Gastrocnemius medialis (tissue), 4 donors: ENCODE data around the gene HK3. TPM values are rescaled to one million over a fixed set of nuclear protein-coding genes. Genes with fewer than 3 reads are reported as not detected.

ENCODE experiments used
- ATAC-seq, 2 donors: fragments of 150-250 bp; one replicate each; pipeline ENCODE4 v1.9.1; 2016
- DNase-seq, 2 donors: peaks; one replicate each; pipeline ENCODE4 v3.0.0-alpha.2; 2019
- H3K27ac ChIP-seq, 4 donors: fragments of 200-600 bp; sonication (generic); 1 replicate in 1 of 4; 2 replicates in 3 of 4; pipeline ENCODE4 v1.5.1; 2016 to 2018; ENCODE audit warnings: mild to moderate bottlenecking in 2 of 4, moderate library complexity in 1 of 4
- H3K27me3 ChIP-seq, 3 donors: fragments of 200-600 bp; sonication (generic) in 2 of 3; 1 replicate in 1 of 3; 2 replicates in 2 of 3; pipeline versions ENCODE4 v1.5.1 to v1.6.0; 2016 to 2019; ENCODE audit warnings: mild to moderate bottlenecking in 1 of 3, moderate library complexity in 1 of 3
- H3K36me3 ChIP-seq, 2 donors: fragments of 200-600 bp; sonication (generic) in 1 of 2; one replicate each; pipeline ENCODE4 v1.5.1; 2017 to 2018
- H3K4me1 ChIP-seq, 2 donors: fragments of 200-600 bp; sonication (generic) in 1 of 2; one replicate each; pipeline ENCODE4 v1.5.1; 2016 to 2017; ENCODE audit warnings: mild to moderate bottlenecking in 2 of 2
- H3K4me3 ChIP-seq, 4 donors: fragments of 200-600 bp; sonication (generic) in 3 of 4; 1 replicate in 1 of 4; 2 replicates in 3 of 4; pipeline ENCODE4 v1.5.1; 2016 to 2019; ENCODE audit warnings: mild to moderate bottlenecking in 2 of 4
- H3K9me3 ChIP-seq, 3 donors: fragments of 200-600 bp; sonication (generic) in 2 of 3; 1 replicate in 1 of 3; 2 replicates in 2 of 3; pipeline ENCODE4 v1.5.1; 2016 to 2019
- CTCF ChIP-seq, 5 experiments: fragments of 450-650 bp in 3 of 5; fragments of 200-600 bp in 2 of 5; sonication (generic) in 2 of 5; IDR thresholded peaks in 4 of 5; conservative IDR thresholded peaks in 1 of 5; 1 replicate in 4 of 5; 2 replicates in 1 of 5; pipeline ENCODE4 v1.5.1; 2016 to 2019; ENCODE audit warnings: antibody characterized with exemption in 5 of 5, mild to moderate bottlenecking in 3 of 5, moderate library complexity in 3 of 5
- POLR2A ChIP-seq, 2 donors: fragments of 450-650 bp; IDR thresholded peaks; one replicate each; pipeline ENCODE4 v1.6.1; 2017; ENCODE audit warnings: antibody characterized with exemption in 2 of 2, mild to moderate bottlenecking in 2 of 2, moderate library complexity in 2 of 2
- in situ Hi-C, 4 donors: fragments of 200-750 bp; cut with MboI; loops; one replicate each; pipeline versions ENCODE4 v1.15.0 to v1.8.0; 2017; ENCODE audit warnings: low sequenced_read_pairs in 4 of 4
- intact Hi-C: fragments of 100-400 bp; cut with DNase I; formaldehyde crosslinking; loops from one replicate; pipeline ENCODE4 v1.15.1; 2023; ENCODE audit warnings: low total_unique reads
- total RNA-seq, 4 donors: library from RNA; depleted of rRNA; stranded (reverse); fragments of >200 nt; gene quantifications; one replicate each; pipeline versions ENCODE4 v1.1.0 to v1.2.3, GENCODE V29; 2016

Gene HK3
- total RNA-seq, 4 donors from 2014 or later: 0.53 to 2.6 (median 2.4) TPM

- H3K9me3 ChIP-seq: no peaks in the 10 kb centered on the region
- H3K27me3 ChIP-seq: peaks cover 10 to 32% (median 28%) of the 10 kb centered on the region in 3 donors
- no peaks in the 10 kb centered on the region for H3K36me3 ChIP-seq
- H3K4me3 ChIP-seq: no peak overlapping the region
- H3K4me1 ChIP-seq: no peaks in the 10 kb centered on the region
- in situ Hi-C loops: no loop called here
- H3K27ac ChIP-seq: no peak overlapping the region
- TF ChIP-seq POLR2A (IDR thresholded peaks at IDR 0.05) (no peak), CTCF (IDR thresholded peaks at IDR 0.05 in 4 of 5, conservative IDR thresholded peaks at IDR 0.05 in 1 of 5) (no peak)
- intact Hi-C loops: no loop called here
- DNase-seq (no peak), ATAC-seq (no peak)
Observed at GRCh38 chr5:176868731-176869130, 30.4 kb downstream of the HK3 start.

- Histone ChIP-seq H3K36me3 (no peaks in the 10 kb centered on the region), H3K27ac (no peak overlapping the region), H3K4me3 (no peak overlapping the region), H3K27me3 (peaks cover 10 to 32% (median 28%) of the 10 kb centered on the region in 3 donors), H3K4me1 (no peaks in the 10 kb centered on the region), H3K9me3 (no peaks in the 10 kb centered on the region)
- no peak for ATAC-seq
- TF ChIP-seq POLR2A (IDR thresholded peaks at IDR 0.05) (no peak), CTCF (IDR thresholded peaks at IDR 0.05 in 4 of 5, conservative IDR thresholded peaks at IDR 0.05 in 1 of 5) (no peak)
- no peak for DNase-seq
- in situ Hi-C loops: no loop called here
- intact Hi-C loops: no loop called here
Observed at GRCh38 chr5:176868126-176868525, 31.0 kb downstream of the HK3 start.

GRCh38 chr5:176866707-176867310, 32.3 kb downstream of the HK3 start:
- TF ChIP-seq POLR2A (IDR thresholded peaks at IDR 0.05) (no peak), CTCF (IDR thresholded peaks at IDR 0.05 in 4 of 5, conservative IDR thresholded peaks at IDR 0.05 in 1 of 5) (no peak)
- Histone ChIP-seq H3K27me3 (peaks cover 12 to 38% (median 36%) of the 10 kb centered on the region in 3 donors), H3K4me1 (no peaks in the 10 kb centered on the region), H3K27ac (no peak overlapping the region), H3K4me3 (no peak overlapping the region), H3K9me3 (no peaks in the 10 kb centered on the region), H3K36me3 (no peaks in the 10 kb centered on the region)
- intact Hi-C loops (no loop called here), in situ Hi-C loops (no loop called here)
- DNase-seq (no peak), ATAC-seq (no peak)

- Histone ChIP-seq H3K36me3 (no peaks in the 10 kb centered on the region), H3K27me3 (peaks cover 12 to 40% (median 39%) of the 10 kb centered on the region in 3 donors), H3K9me3 (no peaks in the 10 kb centered on the region), H3K27ac (no peak overlapping the region), H3K4me1 (no peaks in the 10 kb centered on the region), H3K4me3 (no peak overlapping the region)
- in situ Hi-C loops: no loop called here
- DNase-seq (no peak), ATAC-seq (no peak)
- intact Hi-C loops: no loop called here
- TF ChIP-seq CTCF (IDR thresholded peaks at IDR 0.05 in 4 of 5, conservative IDR thresholded peaks at IDR 0.05 in 1 of 5) (no peak), POLR2A (IDR thresholded peaks at IDR 0.05) (no peak)
Observed at GRCh38 chr5:176865964-176866363, 33.2 kb downstream of the HK3 start.

GRCh38 chr5:176864755-176865154, 34.4 kb downstream of the HK3 start:
- H3K27me3 ChIP-seq: peaks cover 12 to 42% (median 39%) of the 10 kb centered on the region in 3 donors
- no peak overlapping the region for H3K27ac ChIP-seq
- ATAC-seq (no peak), DNase-seq (no peak)
- no peaks in the 10 kb centered on the region for H3K36me3 ChIP-seq
- in situ Hi-C loops (no loop called here), intact Hi-C loops (no loop called here)
- no peak overlapping the region for H3K4me3 ChIP-seq
- H3K4me1 ChIP-seq: no peaks in the 10 kb centered on the region
- no peaks in the 10 kb centered on the region for H3K9me3 ChIP-seq
- TF ChIP-seq POLR2A (IDR thresholded peaks at IDR 0.05) (no peak), CTCF (IDR thresholded peaks at IDR 0.05 in 4 of 5, conservative IDR thresholded peaks at IDR 0.05 in 1 of 5) (no peak)
